ENCODE measurements around the gene FBXO41.

The FBXO41 gene

GRCh38 chr2:73301636-73302035 lies 17.4 kb upstream of the FBXO41 start:
- Histone ChIP-seq H3K79me2 (ENCODE audit: low read length) (no peaks in the 10 kb centered on the region), H2AFZ (ENCODE audit: low read length) (no peak overlapping the region), H3F3A (ENCODE audit: insufficient read depth, low read length) (no peaks in the 10 kb centered on the region), H3K9ac (ENCODE audit: low read length) (no peak overlapping the region), H3K4me2 (ENCODE audit: low read depth, low read length) (no peak overlapping the region), H4K20me1 (ENCODE audit: insufficient read depth, low read length) (no peaks in the 10 kb centered on the region), H3K36me3 (replicated peaks; ENCODE audit: insufficient read depth, low read length) (no peaks in the 10 kb centered on the region), H3K27me3 (replicated peaks; ENCODE audit: insufficient read depth, low read length) (peaks cover 11% of the 10 kb centered on the region), H3K4me3 (ENCODE audit: low read length) (no peak overlapping the region), H3K27ac (ENCODE audit: low read length) (no peak overlapping the region), H3K4me1 (ENCODE audit: low read length) (no peaks in the 10 kb centered on the region), H3K9me2 (replicated peaks; ENCODE audit: insufficient read depth, low read length) (no peaks in the 10 kb centered on the region), H3K9me3 (replicated peaks; ENCODE audit: insufficient read depth, low read length) (no peaks in the 10 kb centered on the region)
- no peak for DNase-seq
- no peak for TF ChIP-seq EZH2phosphoT487 (IDR thresholded peaks at IDR 0.05; ENCODE audit: low read length)
- TF ChIP-seq EZH2 (optimal IDR thresholded peaks at IDR 0.05; ENCODE audit: low read depth, low read length) = no peak

DNA sequence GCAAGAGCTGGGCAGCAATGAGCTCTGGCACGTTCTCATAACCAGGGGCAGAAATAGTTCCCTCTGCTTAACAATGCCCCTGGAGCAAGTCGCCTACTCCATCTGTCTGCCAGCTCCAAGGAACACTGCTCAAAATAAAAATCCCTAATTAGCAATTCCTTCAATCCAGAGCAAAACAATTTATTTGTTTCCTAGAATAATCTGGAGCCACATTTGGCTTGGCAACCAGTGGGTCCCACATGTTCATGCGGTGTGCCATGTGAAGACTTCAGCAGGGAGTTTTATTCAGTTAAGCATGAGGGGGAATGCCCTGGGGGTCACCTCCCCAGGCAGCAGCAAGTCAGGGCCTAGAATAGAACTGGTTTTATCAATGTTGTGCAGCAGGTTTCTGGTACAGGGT lies 16.6 kb upstream of the FBXO41 start:
- Histone ChIP-seq H3K4me3 (ENCODE audit: low read length) (no peak overlapping the region), H3F3A (ENCODE audit: insufficient read depth, low read length) (no peaks in the 10 kb centered on the region), H2AFZ (ENCODE audit: low read length) (no peak overlapping the region), H3K9me2 (replicated peaks; ENCODE audit: insufficient read depth, low read length) (no peaks in the 10 kb centered on the region), H3K9ac (ENCODE audit: low read length) (no peak overlapping the region), H3K27me3 (replicated peaks; ENCODE audit: insufficient read depth, low read length) (peaks cover 18% of the 10 kb centered on the region), H3K4me2 (ENCODE audit: low read depth, low read length) (no peak overlapping the region), H3K79me2 (ENCODE audit: low read length) (no peaks in the 10 kb centered on the region), H3K4me1 (ENCODE audit: low read length) (no peaks in the 10 kb centered on the region), H3K36me3 (replicated peaks; ENCODE audit: insufficient read depth, low read length) (no peaks in the 10 kb centered on the region), H4K20me1 (ENCODE audit: insufficient read depth, low read length) (no peaks in the 10 kb centered on the region), H3K9me3 (replicated peaks; ENCODE audit: insufficient read depth, low read length) (no peaks in the 10 kb centered on the region), H3K27ac (ENCODE audit: low read length) (no peak overlapping the region)
- no peak for DNase-seq
- TF ChIP-seq, protein P1, sequence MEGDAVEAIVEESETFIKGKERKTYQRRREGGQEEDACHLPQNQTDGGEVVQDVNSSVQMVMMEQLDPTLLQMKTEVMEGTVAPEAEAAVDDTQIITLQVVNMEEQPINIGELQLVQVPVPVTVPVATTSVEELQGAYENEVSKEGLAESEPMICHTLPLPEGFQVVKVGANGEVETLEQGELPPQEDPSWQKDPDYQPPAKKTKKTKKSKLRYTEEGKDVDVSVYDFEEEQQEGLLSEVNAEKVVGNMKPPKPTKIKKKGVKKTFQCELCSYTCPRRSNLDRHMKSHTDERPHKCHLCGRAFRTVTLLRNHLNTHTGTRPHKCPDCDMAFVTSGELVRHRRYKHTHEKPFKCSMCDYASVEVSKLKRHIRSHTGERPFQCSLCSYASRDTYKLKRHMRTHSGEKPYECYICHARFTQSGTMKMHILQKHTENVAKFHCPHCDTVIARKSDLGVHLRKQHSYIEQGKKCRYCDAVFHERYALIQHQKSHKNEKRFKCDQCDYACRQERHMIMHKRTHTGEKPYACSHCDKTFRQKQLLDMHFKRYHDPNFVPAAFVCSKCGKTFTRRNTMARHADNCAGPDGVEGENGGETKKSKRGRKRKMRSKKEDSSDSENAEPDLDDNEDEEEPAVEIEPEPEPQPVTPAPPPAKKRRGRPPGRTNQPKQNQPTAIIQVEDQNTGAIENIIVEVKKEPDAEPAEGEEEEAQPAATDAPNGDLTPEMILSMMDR (IDR thresholded peaks at IDR 0.05; ENCODE audit: low read length) = no peak
- TF ChIP-seq EZH2 (optimal IDR thresholded peaks at IDR 0.05; ENCODE audit: low read depth, low read length) (no peak), EZH2phosphoT487 (IDR thresholded peaks at IDR 0.05; ENCODE audit: low read length) (no peak)

- no peak for DNase-seq
- Histone ChIP-seq H3K27ac (ENCODE audit: low read length) (no peak overlapping the region), H3K9me3 (replicated peaks; ENCODE audit: insufficient read depth, low read length) (no peaks in the 10 kb centered on the region)
These were observed 13.3 kb upstream of the FBXO41 start for GRCh38 chr2:73297586-73297985.

DNA sequence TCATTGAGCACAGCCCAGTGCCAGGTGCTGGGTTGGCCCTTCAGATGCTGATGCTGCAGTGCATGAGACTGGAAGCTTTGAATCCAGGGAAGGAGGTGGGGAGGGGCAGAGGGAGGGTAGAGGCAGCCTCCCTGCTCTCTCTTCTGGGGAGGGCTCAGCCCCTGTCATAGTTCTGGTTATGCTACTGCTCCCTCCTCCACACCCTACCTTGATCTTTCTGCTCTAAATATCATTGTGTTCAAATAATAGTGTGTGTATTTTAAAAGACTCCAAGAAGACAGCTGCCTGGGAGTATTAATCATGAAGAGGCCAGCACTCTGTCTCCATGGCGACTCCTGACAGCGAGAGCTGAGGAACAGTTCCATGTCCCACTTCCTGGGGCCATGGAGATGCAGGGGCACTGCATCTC lies 12.9 kb upstream of the FBXO41 start:
- Histone ChIP-seq H4K20me1 (ENCODE audit: insufficient read depth, low read length) (no peaks in the 10 kb centered on the region), H3K4me2 (ENCODE audit: low read depth, low read length) (no peak overlapping the region), H3K4me3 (ENCODE audit: low read length) (no peak overlapping the region), H2AFZ (ENCODE audit: low read length) (no peak overlapping the region), H3K9me2 (replicated peaks; ENCODE audit: insufficient read depth, low read length) (no peaks in the 10 kb centered on the region), H3K27me3 (replicated peaks; ENCODE audit: insufficient read depth, low read length) (peaks cover 53% of the 10 kb centered on the region), H3K36me3 (replicated peaks; ENCODE audit: insufficient read depth, low read length) (no peaks in the 10 kb centered on the region), H3K79me2 (ENCODE audit: low read length) (no peaks in the 10 kb centered on the region), H3F3A (ENCODE audit: insufficient read depth, low read length) (no peaks in the 10 kb centered on the region), H3K9me3 (replicated peaks; ENCODE audit: insufficient read depth, low read length) (no peaks in the 10 kb centered on the region), H3K4me1 (ENCODE audit: low read length) (no peaks in the 10 kb centered on the region), H3K9ac (ENCODE audit: low read length) (no peak overlapping the region), H3K27ac (ENCODE audit: low read length) (no peak overlapping the region)
- TF ChIP-seq EZH2 (optimal IDR thresholded peaks at IDR 0.05; ENCODE audit: low read depth, low read length) = no peak
- TF ChIP-seq, protein P1 (IDR thresholded peaks at IDR 0.05; ENCODE audit: low read length) = no peak
- TF ChIP-seq EZH2phosphoT487 (IDR thresholded peaks at IDR 0.05; ENCODE audit: low read length) = no peak
- DNase-seq = no peak

More at GRCh38 chr2:73297586-73297985, 13.3 kb upstream of the FBXO41 start:
- H3F3A ChIP-seq (ENCODE audit: insufficient read depth, low read length) = no peaks in the 10 kb centered on the region
- no peak overlapping the region for H3K4me3 ChIP-seq (ENCODE audit: low read length)
- TF ChIP-seq EZH2phosphoT487 (IDR thresholded peaks at IDR 0.05; ENCODE audit: low read length) (no peak), EZH2 (optimal IDR thresholded peaks at IDR 0.05; ENCODE audit: low read depth, low read length) (no peak)
- TF ChIP-seq, protein P1 (IDR thresholded peaks at IDR 0.05; ENCODE audit: low read length) = no peak
- no peaks in the 10 kb centered on the region for H3K9me2 ChIP-seq (replicated peaks; ENCODE audit: insufficient read depth, low read length)
- no peaks in the 10 kb centered on the region for H3K4me1 ChIP-seq (ENCODE audit: low read length)
- peaks cover 48% of the 10 kb centered on the region for H3K27me3 ChIP-seq (replicated peaks; ENCODE audit: insufficient read depth, low read length)
- H4K20me1 ChIP-seq (ENCODE audit: insufficient read depth, low read length) = no peaks in the 10 kb centered on the region
- H3K36me3 ChIP-seq (replicated peaks; ENCODE audit: insufficient read depth, low read length) = no peaks in the 10 kb centered on the region
- H3K79me2 ChIP-seq (ENCODE audit: low read length) = no peaks in the 10 kb centered on the region
- no peak overlapping the region for H3K4me2 ChIP-seq (ENCODE audit: low read depth, low read length)
- no peak overlapping the region for H3K9ac ChIP-seq (ENCODE audit: low read length)
- no peak overlapping the region for H2AFZ ChIP-seq (ENCODE audit: low read length)

Data from MM.1S (cell line).